ENCODE data around the gene CATSPERE. TPM values are rescaled to one million over a fixed set of nuclear protein-coding genes. Genes with fewer than 3 reads are reported as not detected.
"Not testable (repeated sequence)": the region's sequence is repeated elsewhere in the genome, so short reads cannot be mapped to it uniquely, and the experiment has no call there.

Gene CATSPERE
- total RNA-seq, 1 donor from 2014 or later: 1.7 TPM

DNA sequence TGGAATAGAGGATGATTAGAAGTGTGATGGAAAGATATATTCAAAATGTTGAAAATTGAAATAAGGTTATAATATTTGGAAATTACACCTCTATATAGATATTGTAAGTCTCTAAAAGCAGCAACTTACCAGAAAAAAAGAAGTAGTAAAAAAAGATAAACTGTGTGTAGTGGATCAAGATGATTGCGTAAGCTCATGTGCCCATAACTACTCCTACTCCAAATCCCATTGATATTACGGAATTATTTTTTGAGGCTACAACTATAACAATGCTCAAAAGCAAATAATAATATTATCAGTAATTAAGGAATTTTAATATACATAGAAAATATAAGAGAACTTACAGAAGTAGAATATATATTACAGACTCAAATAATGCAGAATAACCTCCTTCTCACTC lies 33.6 kb downstream of the CATSPERE start:
- TF ChIP-seq, protein P1, sequence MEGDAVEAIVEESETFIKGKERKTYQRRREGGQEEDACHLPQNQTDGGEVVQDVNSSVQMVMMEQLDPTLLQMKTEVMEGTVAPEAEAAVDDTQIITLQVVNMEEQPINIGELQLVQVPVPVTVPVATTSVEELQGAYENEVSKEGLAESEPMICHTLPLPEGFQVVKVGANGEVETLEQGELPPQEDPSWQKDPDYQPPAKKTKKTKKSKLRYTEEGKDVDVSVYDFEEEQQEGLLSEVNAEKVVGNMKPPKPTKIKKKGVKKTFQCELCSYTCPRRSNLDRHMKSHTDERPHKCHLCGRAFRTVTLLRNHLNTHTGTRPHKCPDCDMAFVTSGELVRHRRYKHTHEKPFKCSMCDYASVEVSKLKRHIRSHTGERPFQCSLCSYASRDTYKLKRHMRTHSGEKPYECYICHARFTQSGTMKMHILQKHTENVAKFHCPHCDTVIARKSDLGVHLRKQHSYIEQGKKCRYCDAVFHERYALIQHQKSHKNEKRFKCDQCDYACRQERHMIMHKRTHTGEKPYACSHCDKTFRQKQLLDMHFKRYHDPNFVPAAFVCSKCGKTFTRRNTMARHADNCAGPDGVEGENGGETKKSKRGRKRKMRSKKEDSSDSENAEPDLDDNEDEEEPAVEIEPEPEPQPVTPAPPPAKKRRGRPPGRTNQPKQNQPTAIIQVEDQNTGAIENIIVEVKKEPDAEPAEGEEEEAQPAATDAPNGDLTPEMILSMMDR (IDR thresholded peaks at IDR 0.05): no peak
- H3K4me3 ChIP-seq: no peak overlapping the region
- no peaks in the 10 kb centered on the region for H3K27me3 ChIP-seq (ENCODE audit: low read depth)
- no peaks in the 10 kb centered on the region for H3K9me3 ChIP-seq
- no peak overlapping the region for H3K27ac ChIP-seq
- ATAC-seq: no peak
- no peak for DNase-seq
- no peaks in the 10 kb centered on the region for H3K36me3 ChIP-seq
- intact Hi-C loops (cut with DNase I): no loop called here
- H3K4me1 ChIP-seq: no peaks in the 10 kb centered on the region

DNA sequence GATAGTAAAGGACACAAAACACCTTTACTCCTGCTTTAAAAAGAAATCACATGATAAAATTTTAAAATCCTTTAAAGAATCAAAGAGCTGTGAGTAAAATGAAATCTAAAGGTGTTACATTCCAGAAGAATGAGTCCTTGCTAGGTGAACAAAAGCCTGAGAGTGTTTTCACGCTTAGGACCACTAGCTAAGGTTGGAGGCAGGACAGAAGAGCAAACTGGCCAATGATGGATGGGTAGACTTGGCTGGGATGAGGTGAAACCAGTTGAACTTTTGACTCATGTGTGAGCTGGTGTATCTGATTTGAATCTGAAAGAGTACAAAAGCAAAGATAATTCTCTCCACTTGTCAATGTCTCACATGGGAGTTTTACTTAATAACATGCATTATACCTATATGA lies 35.1 kb downstream of the CATSPERE start:
- no peak for ATAC-seq
- intact Hi-C loops (cut with DNase I): no loop called here

DNA sequence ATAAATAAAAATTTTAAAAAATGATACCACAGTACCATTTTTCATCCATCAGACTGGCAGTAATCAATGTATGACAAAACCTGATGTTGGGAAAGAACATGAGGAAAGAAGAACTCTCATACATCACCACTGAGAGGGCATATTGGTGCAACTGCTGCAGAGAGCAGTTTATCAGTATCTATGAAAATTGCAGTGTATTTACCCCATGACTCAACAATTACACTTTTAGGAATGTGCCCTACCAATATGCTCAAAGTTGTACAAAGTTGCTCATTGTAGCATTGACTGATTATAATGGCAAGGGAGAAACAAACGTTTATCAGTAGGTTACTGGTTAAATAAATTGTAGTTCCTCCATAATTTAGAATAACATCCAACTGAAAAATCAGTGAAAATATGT lies 36.7 kb downstream of the CATSPERE start:
- ATAC-seq: no peak

More for the DNA sequence above, 35.1 kb downstream of the CATSPERE start:
- Histone ChIP-seq H3K27me3 (ENCODE audit: low read depth) (no peaks in the 10 kb centered on the region), H3K9me3 (peaks cover 6% of the 10 kb centered on the region), H3K27ac (no peak overlapping the region), H3K4me3 (no peak overlapping the region), H3K36me3 (no peaks in the 10 kb centered on the region), H3K4me1 (no peaks in the 10 kb centered on the region)
- no peak for DNase-seq
- TF ChIP-seq, protein P1 (IDR thresholded peaks at IDR 0.05): no peak

DNA sequence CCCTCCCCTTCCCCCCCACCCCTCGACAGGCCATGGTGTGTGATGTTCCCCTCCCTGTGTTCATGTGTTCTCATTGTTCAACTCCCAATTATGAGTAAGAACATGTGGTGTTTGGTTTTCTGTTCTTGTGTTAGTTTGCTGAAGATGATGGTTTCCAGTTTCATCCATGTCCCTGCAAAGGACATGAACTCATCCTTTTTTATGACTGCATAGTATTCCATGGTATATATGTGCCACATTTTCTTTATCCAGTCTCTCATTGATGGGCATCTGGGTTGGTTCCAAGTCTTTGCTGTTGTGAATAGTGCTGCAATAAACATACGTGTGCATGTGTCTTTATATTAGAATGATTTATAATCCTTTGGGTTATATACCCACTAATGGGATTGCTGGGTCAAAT lies 38.4 kb downstream of the CATSPERE start:
- H3K27ac ChIP-seq; H3K4me3 ChIP-seq; H3K27me3 ChIP-seq (ENCODE audit: low read depth); ATAC-seq; H3K4me1 ChIP-seq; DNase-seq; intact Hi-C loops (cut with DNase I); H3K9me3 ChIP-seq; H3K36me3 ChIP-seq: not testable (repeated sequence)

More for the DNA sequence above, 36.7 kb downstream of the CATSPERE start:
- Histone ChIP-seq H3K4me1 (no peaks in the 10 kb centered on the region), H3K27me3 (ENCODE audit: low read depth) (no peaks in the 10 kb centered on the region), H3K4me3 (no peak overlapping the region), H3K27ac (no peak overlapping the region), H3K36me3 (no peaks in the 10 kb centered on the region), H3K9me3 (peaks cover 6% of the 10 kb centered on the region)
- intact Hi-C loops (cut with DNase I): no loop called here
- TF ChIP-seq, protein P1 (IDR thresholded peaks at IDR 0.05): no peak
- DNase-seq: no peak

DNA sequence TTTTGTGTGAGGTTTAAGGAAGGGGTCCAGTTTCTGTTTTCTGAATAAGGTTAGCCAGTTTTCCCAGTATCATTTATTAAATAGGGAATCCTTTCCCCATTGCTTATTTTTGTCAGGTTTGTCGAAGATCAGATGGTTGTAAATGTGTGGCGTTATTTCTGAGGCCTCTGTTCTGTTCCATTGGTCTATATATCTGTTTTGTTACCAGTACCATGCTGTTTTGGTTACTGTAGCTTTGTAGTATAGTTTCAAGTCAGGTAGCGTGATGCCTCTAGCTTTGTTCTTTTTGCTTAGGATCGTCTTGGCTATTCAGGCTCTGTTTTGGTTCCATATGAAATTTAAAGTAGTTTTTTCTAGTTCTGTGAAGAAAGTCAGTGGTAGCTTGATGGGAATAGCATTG lies 39.4 kb downstream of the CATSPERE start:
- DNase-seq; H3K27me3 ChIP-seq (ENCODE audit: low read depth); H3K4me1 ChIP-seq; intact Hi-C loops (cut with DNase I); ATAC-seq; H3K36me3 ChIP-seq; H3K27ac ChIP-seq; H3K4me3 ChIP-seq; H3K9me3 ChIP-seq: not testable (repeated sequence)

DNA sequence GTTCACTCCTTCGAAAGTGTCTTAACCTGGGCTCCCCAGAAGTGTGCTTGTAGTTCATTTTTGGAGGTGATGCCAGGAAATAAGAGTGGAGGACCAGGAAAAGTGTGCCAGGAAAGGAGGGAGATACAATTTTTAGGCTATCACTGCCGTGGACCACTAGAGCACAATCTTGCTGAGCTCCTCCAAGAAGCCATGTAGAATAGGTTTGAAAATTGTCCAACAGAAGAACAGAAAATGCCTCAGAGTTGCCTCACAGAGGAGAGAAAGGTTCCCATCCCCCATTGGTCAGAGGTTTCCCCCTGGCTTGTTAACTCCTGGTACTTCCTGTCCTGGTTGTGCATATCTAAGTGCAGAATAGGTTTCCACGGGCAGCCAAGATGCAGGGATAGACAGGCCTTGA lies 41.6 kb downstream of the CATSPERE start:
- peaks cover 9% of the 10 kb centered on the region for H3K9me3 ChIP-seq

More for the DNA sequence above, 41.6 kb downstream of the CATSPERE start:
- ATAC-seq: no peak
- no peaks in the 10 kb centered on the region for H3K36me3 ChIP-seq
- no peak for DNase-seq
- H3K4me3 ChIP-seq: no peak overlapping the region
- TF ChIP-seq, protein P1 (IDR thresholded peaks at IDR 0.05): no peak
- H3K4me1 ChIP-seq: no peaks in the 10 kb centered on the region
- no peak overlapping the region for H3K27ac ChIP-seq
- H3K27me3 ChIP-seq (ENCODE audit: low read depth): no peaks in the 10 kb centered on the region
- intact Hi-C loops (cut with DNase I): no loop called here
